ENCODE results near the gene FBXL19. TPM values are rescaled to one million over a fixed set of nuclear protein-coding genes. Genes with fewer than 3 reads are reported as not detected.

The FBXL19 gene
- total and polyA plus RNA-seq, 2 experiments from 2014 or later, result 2.1 to 19.4 TPM

DNA sequence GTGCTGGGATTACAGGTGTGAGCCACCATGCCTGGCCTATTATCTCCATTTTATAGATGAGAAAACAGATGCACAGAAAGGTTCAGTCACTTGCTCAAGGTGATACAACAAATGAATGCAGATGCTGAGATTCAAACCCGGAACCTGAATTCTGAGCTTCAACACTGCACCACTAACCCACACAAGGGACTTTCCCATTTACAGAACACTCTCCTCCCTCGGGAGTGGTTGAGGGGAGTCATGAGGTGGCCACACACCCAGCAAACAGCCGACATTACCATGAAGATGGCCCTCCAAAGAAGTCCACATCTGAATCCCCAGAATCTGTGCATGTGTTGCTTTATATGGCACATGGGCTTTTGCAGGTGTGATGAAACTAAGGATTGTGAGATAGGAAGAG is 38.6 kb upstream of the FBXL19 start:
- H3K4me3 ChIP-seq, result no peak overlapping the region
- H3K9me3 ChIP-seq (ENCODE audit: low read depth), result no peaks in the 10 kb centered on the region
- no peaks in the 10 kb centered on the region for H3K4me1 ChIP-seq (ENCODE audit: insufficient read depth)
- no peak overlapping the region for H3K27ac ChIP-seq
- TF ChIP-seq, protein P1, sequence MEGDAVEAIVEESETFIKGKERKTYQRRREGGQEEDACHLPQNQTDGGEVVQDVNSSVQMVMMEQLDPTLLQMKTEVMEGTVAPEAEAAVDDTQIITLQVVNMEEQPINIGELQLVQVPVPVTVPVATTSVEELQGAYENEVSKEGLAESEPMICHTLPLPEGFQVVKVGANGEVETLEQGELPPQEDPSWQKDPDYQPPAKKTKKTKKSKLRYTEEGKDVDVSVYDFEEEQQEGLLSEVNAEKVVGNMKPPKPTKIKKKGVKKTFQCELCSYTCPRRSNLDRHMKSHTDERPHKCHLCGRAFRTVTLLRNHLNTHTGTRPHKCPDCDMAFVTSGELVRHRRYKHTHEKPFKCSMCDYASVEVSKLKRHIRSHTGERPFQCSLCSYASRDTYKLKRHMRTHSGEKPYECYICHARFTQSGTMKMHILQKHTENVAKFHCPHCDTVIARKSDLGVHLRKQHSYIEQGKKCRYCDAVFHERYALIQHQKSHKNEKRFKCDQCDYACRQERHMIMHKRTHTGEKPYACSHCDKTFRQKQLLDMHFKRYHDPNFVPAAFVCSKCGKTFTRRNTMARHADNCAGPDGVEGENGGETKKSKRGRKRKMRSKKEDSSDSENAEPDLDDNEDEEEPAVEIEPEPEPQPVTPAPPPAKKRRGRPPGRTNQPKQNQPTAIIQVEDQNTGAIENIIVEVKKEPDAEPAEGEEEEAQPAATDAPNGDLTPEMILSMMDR (IDR thresholded peaks at IDR 0.05; ENCODE audit: poor library complexity), result no peak
- no peak for TF ChIP-seq EZH2 (IDR thresholded peaks at IDR 0.05; ENCODE audit: borderline replicate concordance)
- TF ChIP-seq EZH2phosphoT487 (IDR thresholded peaks at IDR 0.05; ENCODE audit: low read depth, severe bottlenecking, unreplicated experiment), result no peak
- WGBS (ENCODE audit: low lambda C conversion rate, missing lambda C conversion rate), result 90% methylated on average over 3 of the region's 3 CpGs
- H3K27me3 ChIP-seq, result no peaks in the 10 kb centered on the region
- no peak overlapping the region for H2AFZ ChIP-seq
- H3K36me3 ChIP-seq (replicated peaks; ENCODE audit: insufficient read depth, low read depth), result no peaks in the 10 kb centered on the region
- no peaks in the 10 kb centered on the region for H4K20me1 ChIP-seq (ENCODE audit: insufficient read depth, poor library complexity, severe bottlenecking)
- H3K4me2 ChIP-seq, result no peak overlapping the region
- H3K9me2 ChIP-seq (replicated peaks; ENCODE audit: insufficient read depth), result no peaks in the 10 kb centered on the region
- H3K79me2 ChIP-seq, result peaks cover 3% of the 10 kb centered on the region
- DNase-seq (ENCODE audit: low spot score), result no peak

DNA sequence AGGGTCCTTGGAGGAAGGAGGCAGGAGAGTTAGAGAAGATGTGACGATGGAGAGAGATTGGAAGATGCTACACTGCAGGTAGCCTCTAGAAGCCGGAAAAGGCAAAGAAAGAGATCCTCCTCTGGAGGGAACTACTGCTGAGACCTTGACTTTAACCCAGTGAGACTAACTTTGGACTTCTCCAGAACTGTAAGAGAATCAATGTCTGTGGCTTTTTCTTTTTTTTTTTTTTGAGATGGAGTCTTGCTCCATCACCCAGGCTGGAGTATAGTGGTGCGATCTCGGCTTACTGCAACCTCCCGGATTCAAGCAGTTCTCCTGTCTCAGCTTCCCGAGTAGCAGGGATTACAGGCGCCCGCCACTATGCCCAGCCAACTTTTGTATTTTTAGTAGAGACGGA is 38.2 kb upstream of the FBXL19 start:
- 85% methylated on average over 9 of the region's 9 CpGs for WGBS (ENCODE audit: low lambda C conversion rate, missing lambda C conversion rate)

DNA sequence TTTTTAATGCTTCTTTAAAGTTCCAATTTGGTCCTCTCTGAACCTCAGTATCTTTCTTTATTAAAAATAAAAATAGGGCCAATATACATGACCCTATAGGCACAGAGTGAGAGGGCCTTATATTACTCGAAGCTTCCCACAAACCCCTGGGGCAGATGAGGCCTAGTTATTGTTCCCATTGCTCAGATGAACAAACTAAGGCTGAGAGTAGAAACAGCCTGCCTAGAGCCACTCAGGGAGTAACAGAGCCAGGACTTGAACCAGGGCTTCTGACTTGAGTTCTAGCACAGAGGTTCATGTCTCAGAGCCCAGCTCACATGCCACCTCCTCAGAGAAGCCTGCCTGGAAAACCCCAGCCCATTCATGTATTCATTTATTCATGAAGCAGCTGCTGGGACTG is 37.2 kb upstream of the FBXL19 start:
- no peaks in the 10 kb centered on the region for H3K79me2 ChIP-seq
- WGBS (ENCODE audit: low lambda C conversion rate, missing lambda C conversion rate), result 94% methylated on average over 1 of the region's 1 CpG
- no peak overlapping the region for H2AFZ ChIP-seq
- H3K4me1 ChIP-seq (ENCODE audit: insufficient read depth), result no peaks in the 10 kb centered on the region
- no peak for DNase-seq (ENCODE audit: low spot score)
- H3K9me2 ChIP-seq (replicated peaks; ENCODE audit: insufficient read depth), result no peaks in the 10 kb centered on the region
- no peaks in the 10 kb centered on the region for H3K9me3 ChIP-seq (ENCODE audit: low read depth)
- H3K4me2 ChIP-seq, result no peak overlapping the region
- H4K20me1 ChIP-seq (ENCODE audit: insufficient read depth, poor library complexity, severe bottlenecking), result no peaks in the 10 kb centered on the region
- no peak overlapping the region for H3K4me3 ChIP-seq
- TF ChIP-seq EZH2phosphoT487 (IDR thresholded peaks at IDR 0.05; ENCODE audit: low read depth, severe bottlenecking, unreplicated experiment), result no peak
- no peaks in the 10 kb centered on the region for H3K36me3 ChIP-seq (replicated peaks; ENCODE audit: insufficient read depth, low read depth)
- no peak overlapping the region for H3K27ac ChIP-seq
- H3K27me3 ChIP-seq, result no peaks in the 10 kb centered on the region

More for the DNA sequence above, 38.2 kb upstream of the FBXL19 start:
- no peak for DNase-seq (ENCODE audit: low spot score)
- H3K27ac ChIP-seq, result no peak overlapping the region
- H4K20me1 ChIP-seq (ENCODE audit: insufficient read depth, poor library complexity, severe bottlenecking), result no peaks in the 10 kb centered on the region
- H3K36me3 ChIP-seq (replicated peaks; ENCODE audit: insufficient read depth, low read depth), result no peaks in the 10 kb centered on the region
- H3K4me1 ChIP-seq (ENCODE audit: insufficient read depth), result no peaks in the 10 kb centered on the region
- H3K4me3 ChIP-seq, result no peak overlapping the region
- no peaks in the 10 kb centered on the region for H3K27me3 ChIP-seq
- H2AFZ ChIP-seq, result no peak overlapping the region
- TF ChIP-seq EZH2phosphoT487 (IDR thresholded peaks at IDR 0.05; ENCODE audit: low read depth, severe bottlenecking, unreplicated experiment), result no peak
- TF ChIP-seq EZH2 (IDR thresholded peaks at IDR 0.05; ENCODE audit: borderline replicate concordance), result no peak
- TF ChIP-seq, protein P1 (IDR thresholded peaks at IDR 0.05; ENCODE audit: poor library complexity), result no peak
- H3K9me2 ChIP-seq (replicated peaks; ENCODE audit: insufficient read depth), result no peaks in the 10 kb centered on the region
- no peak overlapping the region for H3K4me2 ChIP-seq
- no peaks in the 10 kb centered on the region for H3K9me3 ChIP-seq (ENCODE audit: low read depth)
- H3K79me2 ChIP-seq, result no peaks in the 10 kb centered on the region

DNA sequence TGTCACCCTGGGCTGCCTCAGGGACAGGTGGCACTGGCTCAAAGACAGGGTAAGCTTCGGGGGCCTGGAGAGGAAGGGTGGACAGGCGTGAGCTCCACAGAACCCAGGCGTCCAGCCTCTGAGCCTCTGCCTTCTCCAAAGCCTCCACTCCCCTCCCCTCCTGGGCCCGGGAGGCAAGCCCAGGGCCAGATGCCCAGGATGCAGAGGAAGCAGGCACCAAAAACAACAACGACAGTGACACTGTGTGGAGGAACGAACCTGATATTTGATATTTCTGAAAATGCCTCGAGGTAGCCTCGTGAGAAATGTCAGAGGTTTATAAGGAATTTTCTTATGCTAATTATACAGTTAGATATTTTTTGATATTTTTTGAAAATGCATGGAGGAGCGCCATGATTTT is 35.4 kb upstream of the FBXL19 start:
- Histone ChIP-seq H3K9me3 (ENCODE audit: low read depth) (no peaks in the 10 kb centered on the region), H2AFZ (no peak overlapping the region), H3K4me3 (no peak overlapping the region), H4K20me1 (ENCODE audit: insufficient read depth, poor library complexity, severe bottlenecking) (no peaks in the 10 kb centered on the region), H3K4me2 (no peak overlapping the region), H3K36me3 (replicated peaks; ENCODE audit: insufficient read depth, low read depth) (no peaks in the 10 kb centered on the region), H3K27me3 (no peaks in the 10 kb centered on the region), H3K27ac (no peak overlapping the region), H3K9me2 (replicated peaks; ENCODE audit: insufficient read depth) (no peaks in the 10 kb centered on the region), H3K79me2 (peaks cover 16% of the 10 kb centered on the region), H3K4me1 (ENCODE audit: insufficient read depth) (peaks cover under 1% of the 10 kb centered on the region)
- no peak for DNase-seq (ENCODE audit: low spot score)
- 96% methylated on average over 9 of the region's 9 CpGs for WGBS (ENCODE audit: low lambda C conversion rate, missing lambda C conversion rate)
- TF ChIP-seq EZH2 (IDR thresholded peaks at IDR 0.05; ENCODE audit: borderline replicate concordance), result no peak
- TF ChIP-seq, protein P1 (IDR thresholded peaks at IDR 0.05; ENCODE audit: poor library complexity), result no peak
- TF ChIP-seq EZH2phosphoT487 (IDR thresholded peaks at IDR 0.05; ENCODE audit: low read depth, severe bottlenecking, unreplicated experiment), result no peak

All from hepatocyte (in vitro differentiated cells).